HG03139 (cell line): Measurements from ENCODE around the gene ARL4D.
"Not testable (repeated sequence)": the region's sequence is repeated elsewhere in the genome, so short reads cannot be mapped to it uniquely, and the experiment has no call there.

ENCODE experiments used
- ATAC-seq: cut with Tn5 transposase; IDR thresholded peaks from one replicate; pipeline ENCODE4 v1.9.1; 2021; ENCODE audit not compliant: unreplicated experiment

The ARL4D gene

GRCh38 chr17:43398724-43399595 is at the start of gene ARL4D:
ARL4D (plus strand) TSS chr17:43398993; CDS start chr17:43399733, 740 bp downstream.
- no peak for ATAC-seq

DNA sequence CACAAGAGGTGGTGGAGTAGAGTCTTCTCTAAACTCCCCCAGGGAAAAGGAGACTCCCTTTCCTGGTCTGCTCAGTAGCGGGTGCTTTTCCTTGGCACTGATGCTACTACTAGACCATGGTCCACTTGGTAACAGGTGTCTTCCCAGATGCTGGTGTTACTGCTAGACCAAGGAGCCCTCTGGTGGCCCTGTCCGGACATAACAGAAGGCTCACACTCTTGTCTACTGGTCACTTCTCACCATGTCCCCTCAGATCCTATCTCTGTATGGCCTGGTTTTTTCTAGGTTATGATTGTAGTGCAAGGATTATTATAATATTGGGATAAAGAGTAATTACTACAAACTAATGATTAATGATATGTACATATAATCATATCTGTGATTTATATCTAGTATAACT is 49.7 kb upstream of the ARL4D start:
- ATAC-seq, result no peak

- ATAC-seq, result no peak
Measured at GRCh38 chr17:43350888-43351361, 47.9 kb upstream of the ARL4D start.

DNA sequence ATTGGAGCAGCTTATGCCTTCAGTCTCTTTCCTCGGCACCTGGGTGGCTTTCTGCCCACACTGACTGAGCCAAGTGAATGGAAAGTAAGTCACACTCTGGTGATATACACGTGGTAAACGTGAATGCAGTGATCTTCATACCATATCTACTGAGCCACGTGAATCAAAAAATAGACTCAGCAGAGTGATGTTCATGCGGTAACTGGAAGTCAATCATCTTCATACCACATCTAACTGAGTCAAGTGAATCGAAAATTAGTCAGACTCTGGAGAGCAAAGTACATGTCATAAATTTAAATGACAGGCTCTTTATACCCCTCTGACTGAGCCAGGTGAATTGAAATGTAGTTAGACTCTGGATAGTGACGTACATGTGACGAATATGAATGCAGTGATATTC is 47.1 kb upstream of the ARL4D start:
- no peak for ATAC-seq

DNA sequence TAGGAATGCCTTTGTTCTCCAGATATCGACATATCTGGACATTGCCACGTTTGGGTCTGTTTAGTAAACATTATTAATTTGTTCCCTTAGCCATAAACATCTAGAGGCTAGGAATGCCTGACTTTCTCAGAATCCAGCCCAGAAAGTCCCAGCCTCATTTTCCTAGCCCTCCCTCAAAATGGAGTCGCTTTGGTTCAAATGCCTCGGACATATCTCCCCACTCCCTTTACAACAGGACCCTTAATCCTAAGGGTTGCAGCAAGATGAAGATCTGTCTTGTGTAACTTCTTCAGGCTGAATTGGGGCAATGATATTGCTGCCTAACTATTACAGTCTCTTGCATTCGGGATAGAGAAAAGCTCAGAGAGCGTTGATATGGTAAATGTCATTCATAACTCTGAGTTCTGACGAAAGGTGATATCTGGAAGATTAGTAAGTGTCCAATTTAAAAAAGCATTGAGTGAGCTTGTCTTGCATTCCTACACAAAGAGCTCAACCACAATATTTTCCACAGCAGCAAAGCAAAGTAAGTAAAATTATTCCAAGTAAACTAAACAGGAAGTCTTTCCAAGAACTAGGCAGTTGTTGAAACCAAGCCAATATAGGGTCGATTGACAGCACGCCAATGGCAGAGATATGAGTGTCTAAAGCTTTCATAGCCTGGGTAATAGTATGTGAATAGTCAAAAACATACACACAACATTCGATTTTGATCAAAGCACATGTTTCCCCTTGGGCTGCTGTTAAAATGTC is 46.0 kb upstream of the ARL4D start:
- ATAC-seq, result no peak

GRCh38 chr17:43353393-43353792 is 45.4 kb upstream of the ARL4D start:
- no peak for ATAC-seq

DNA sequence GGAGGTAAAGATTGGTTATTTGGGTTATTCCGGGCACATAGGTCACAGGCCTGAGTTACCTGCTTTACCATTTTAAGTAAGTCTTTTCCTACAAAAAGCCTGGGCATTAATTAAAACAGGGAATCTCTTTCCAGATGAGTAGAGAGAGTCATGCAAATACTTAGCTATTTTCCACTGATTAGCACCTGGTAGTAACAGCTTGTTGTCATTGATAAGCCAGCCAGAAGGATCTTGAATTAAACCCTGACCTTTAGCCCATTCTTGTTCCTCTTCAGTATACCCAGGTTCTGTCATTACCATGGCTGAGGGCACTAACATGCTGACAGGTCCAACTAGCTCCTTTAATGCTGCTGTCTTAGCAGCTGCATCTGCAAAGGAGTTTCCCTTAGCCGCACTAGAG is 44.4 kb upstream of the ARL4D start:
- no peak for ATAC-seq

- no peak for ATAC-seq
Measured at GRCh38 chr17:43356450-43356849, 42.3 kb upstream of the ARL4D start.

GRCh38 chr17:43356999-43357398 is 41.8 kb upstream of the ARL4D start:
- ATAC-seq, result no peak

DNA sequence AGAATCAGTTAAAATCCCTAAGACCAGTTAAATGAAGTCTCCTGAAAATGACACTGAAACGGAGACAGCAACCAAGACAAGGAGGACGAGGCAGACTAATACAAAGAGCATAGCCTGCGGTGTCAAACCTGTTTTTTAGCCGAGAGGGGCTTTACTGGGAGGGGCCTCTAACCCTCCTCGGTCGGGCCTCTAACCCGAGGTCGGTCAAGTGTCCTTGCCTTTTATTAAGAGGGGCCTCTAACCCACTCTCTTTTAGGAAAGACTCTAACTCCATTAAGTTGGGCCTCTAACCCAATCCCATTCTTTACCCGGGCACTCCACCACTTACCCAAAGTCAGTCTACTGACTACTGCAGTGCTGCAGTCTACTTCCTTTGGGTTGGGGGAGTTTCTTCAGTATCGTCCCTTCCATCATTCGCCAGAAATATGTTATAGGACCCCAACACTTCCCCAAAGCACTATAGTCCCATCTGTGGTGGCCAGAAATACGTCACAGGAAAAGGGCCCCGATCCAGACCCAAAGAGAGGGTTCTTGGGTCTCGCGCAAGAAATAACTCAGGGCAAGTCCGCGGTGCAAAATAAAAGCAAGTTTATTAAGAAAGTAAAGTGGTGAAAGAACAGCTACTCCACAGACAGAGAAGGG is 39.2 kb upstream of the ARL4D start:
- ATAC-seq, result no peak

DNA sequence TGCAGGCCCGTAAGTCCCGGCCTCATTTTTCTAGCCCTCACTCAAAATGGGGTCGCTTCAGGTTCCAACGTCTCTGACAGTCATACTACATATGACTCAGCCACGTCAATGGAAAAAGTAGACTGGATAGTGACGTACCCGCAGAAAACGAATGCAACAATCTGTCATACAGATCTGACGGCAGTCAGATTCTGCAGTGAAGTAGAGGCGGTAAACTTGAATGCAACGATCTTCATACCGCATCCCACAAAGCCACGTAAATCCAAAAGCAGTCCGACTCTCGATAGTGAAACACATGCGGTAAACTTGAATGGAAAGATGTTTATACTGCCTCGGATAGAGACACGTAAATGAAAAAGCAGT is 38.4 kb upstream of the ARL4D start:
- ATAC-seq, result no peak

GRCh38 chr17:43360739-43361505 is 37.9 kb upstream of the ARL4D start:
- ATAC-seq, result peak; percentile 67

DNA sequence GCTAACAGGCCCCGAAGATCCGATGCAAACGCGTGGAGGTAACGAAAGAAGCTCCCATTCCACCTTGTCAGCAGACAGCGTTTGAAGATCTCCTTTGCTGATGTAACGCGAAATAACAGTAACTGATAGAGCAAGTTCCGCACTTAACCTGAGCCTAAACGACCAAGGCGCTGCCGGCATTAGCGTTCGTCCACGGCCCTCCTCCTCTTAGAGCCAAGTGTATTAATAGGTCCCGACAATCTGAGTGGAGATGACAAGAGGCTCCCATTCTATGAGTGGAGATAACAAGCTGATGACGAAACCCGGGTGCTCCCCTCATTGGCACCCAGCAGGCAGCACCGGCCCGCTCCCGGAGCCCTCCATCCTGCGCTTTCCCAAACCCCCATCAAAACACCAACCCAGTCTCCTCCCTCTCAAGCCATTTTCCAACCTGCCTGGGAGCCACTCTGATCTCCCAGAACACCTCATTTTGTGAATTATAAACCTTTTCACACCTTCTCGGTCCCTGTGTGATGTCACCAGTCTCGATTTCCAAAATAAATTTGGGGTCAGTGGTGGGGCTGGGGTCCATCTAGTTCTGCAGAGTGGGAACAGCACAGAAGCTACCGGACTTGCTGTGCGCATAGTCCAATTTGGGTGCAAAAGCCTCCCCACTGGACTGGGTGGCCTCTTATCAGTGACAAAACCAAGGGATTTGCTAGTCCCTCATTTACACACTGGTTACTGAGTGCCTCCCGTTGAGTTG is 35.4 kb upstream of the ARL4D start:
- ATAC-seq, result no peak

GRCh38 chr17:43363926-43364285 is 34.9 kb upstream of the ARL4D start:
- no peak for ATAC-seq

DNA sequence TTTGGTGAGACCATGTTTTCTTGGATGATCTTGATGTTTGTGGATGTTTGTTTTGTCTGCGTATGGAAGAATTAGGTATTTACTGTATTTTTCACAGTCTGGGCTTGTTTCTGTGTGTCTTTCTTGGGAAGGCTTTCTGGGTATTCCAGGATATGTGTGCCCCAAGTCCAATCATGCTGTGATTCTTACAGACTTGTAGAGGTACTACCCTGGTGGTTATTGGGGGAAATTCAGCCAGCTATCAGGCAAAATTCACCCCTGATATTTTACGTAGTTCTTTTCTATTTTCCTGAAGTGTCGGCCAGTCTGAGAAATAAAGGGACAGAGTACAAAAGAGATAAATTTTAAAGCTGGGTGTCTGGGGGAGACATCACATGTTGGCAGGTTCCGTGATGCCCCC is 33.4 kb upstream of the ARL4D start:
- ATAC-seq, result no peak

DNA sequence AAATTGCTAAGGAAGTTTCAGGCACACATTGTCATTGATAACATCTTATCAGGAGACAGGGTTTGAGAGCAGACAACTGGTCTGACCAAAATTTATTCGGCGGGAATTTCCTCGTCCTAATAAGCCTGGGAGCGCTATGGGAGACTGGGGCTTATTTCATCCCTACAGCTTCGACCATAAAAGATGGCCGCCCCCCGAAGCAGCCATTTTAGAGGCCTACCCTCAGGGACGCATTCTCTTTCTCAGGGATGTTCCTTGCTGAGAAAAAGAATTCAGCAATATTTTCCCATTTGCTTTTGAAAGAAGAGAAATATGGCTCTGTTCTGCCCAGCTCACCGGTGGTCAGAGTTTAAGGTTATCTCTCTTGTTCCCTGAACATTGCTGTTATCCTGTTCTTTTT is 32.9 kb upstream of the ARL4D start:
- not testable (repeated sequence) for ATAC-seq

DNA sequence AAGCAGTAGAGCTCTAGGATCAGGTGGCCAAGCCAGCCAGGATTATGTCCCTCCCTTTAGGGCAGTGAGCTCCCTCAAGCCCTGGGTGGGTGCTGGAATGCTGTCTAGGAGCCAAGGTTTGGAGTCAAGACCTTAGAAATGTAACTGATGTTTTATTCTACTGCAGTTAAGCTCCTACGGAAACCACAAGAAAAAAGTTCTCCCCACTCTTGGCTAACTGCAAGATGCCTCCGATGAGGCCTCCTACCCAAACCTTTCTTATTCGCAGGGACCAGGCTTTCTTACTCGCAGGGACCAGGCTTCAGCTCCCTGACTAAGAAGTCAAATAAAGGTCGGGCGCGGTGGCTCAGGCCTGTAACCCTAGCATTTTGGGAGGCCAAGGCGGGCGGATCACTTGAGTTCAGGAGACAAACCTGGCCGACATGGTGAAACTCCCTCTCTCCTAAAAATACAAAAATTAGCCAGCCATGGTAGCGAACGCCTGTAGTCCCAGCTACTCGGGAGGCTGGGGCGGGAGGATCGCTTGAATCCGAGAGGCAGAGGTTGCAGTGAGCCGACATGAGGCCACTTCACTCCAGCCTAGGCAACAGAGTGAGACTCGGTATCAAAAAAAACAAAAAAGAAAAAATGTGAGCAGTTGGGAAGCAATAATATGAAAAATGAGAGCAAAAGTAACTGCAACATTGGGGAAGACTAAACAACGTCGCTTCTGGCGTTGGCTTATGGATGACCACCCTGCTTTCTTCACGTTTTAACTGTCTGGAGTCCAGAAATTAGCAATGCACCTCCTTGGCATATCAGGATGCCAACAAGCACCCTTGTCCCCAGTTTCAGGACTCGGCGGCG is 31.7 kb upstream of the ARL4D start:
- ATAC-seq, result no peak

- peak; percentile 22 for ATAC-seq
Measured at GRCh38 chr17:43367737-43368242, 31.0 kb upstream of the ARL4D start.
